ENCODE measurements around the gene NAB2.

The NAB2 gene

GRCh38 chr12:57094208-57095160, 5.6 kb downstream of the NAB2 start:
- no peak for DNase-seq (ENCODE audit: low read depth in 2 of 2)

- DNase-seq (ENCODE audit: low read depth in 2 of 2) = no peak
These were observed 6.5 kb downstream of the NAB2 start for GRCh38 chr12:57095440-57095839.

GRCh38 chr12:57096099-57096572, 7.2 kb downstream of the NAB2 start:
- no peak for DNase-seq (ENCODE audit: low read depth in 2 of 2)

- DNase-seq (ENCODE audit: low read depth in 2 of 2) = no peak
These were observed 8.0 kb downstream of the NAB2 start for GRCh38 chr12:57096748-57097553.

GRCh38 chr12:57097554-57097835, 8.6 kb downstream of the NAB2 start:
- DNase-seq (ENCODE audit: low read depth in 2 of 2) = no peak

GRCh38 chr12:57098546-57098945, 9.6 kb downstream of the NAB2 start:
- DNase-seq (ENCODE audit: low read depth in 2 of 2) = no peak

- DNase-seq (ENCODE audit: low read depth in 2 of 2) = no peak
These were observed 10.3 kb downstream of the NAB2 start for GRCh38 chr12:57099047-57099714.

GRCh38 chr12:57099766-57100165, 10.9 kb downstream of the NAB2 start:
- DNase-seq (ENCODE audit: low read depth in 2 of 2) = no peak

GRCh38 chr12:57101892-57102695, 13.2 kb downstream of the NAB2 start:
- DNase-seq (ENCODE audit: low read depth in 2 of 2) = no peak

- no peak for DNase-seq (ENCODE audit: low read depth in 2 of 2)
These were observed 14.9 kb downstream of the NAB2 start for GRCh38 chr12:57103856-57104255.

GRCh38 chr12:57104292-57104910, 15.5 kb downstream of the NAB2 start:
- no peak for DNase-seq (ENCODE audit: low read depth in 2 of 2)

GRCh38 chr12:57105011-57105753, 16.3 kb downstream of the NAB2 start:
- DNase-seq (ENCODE audit: low read depth in 2 of 2) = no peak

GRCh38 chr12:57106021-57106708, 17.3 kb downstream of the NAB2 start:
- DNase-seq (ENCODE audit: low read depth in 2 of 2) = no peak

GRCh38 chr12:57107456-57108155, 18.7 kb downstream of the NAB2 start:
- DNase-seq (ENCODE audit: low read depth in 2 of 2) = no peak

GRCh38 chr12:57109207-57110103, 20.5 kb downstream of the NAB2 start:
- no peak for DNase-seq (ENCODE audit: low read depth in 2 of 2)

GRCh38 chr12:57110104-57111030, 21.5 kb downstream of the NAB2 start:
- peak; percentile 30 to 54 for DNase-seq (ENCODE audit: low read depth in 2 of 2)
